GM13976 (cell line): Measurements from ENCODE around the gene EYS.

ENCODE experiments used
- DNase-seq: peaks from one replicate; pipeline ENCODE4 v3.0.0; 2012; ENCODE audit warnings: low spot score
- in situ Hi-C: fragments of 300-500 bp; cut with MboI; formaldehyde crosslinking; loops from one replicate; pipeline ENCODE4 v1.12.0; 2022; ENCODE audit warnings: low sequenced_read_pairs, mixed read lengths, inconsistent platforms; ENCODE audit not compliant: unreplicated experiment
- TF ChIP-seq, protein P1 (sequence below): IDR thresholded peaks from 2 replicates; pipeline ENCODE4 v1.5.1; 2012; ENCODE audit warnings: borderline replicate concordance, mild to moderate bottlenecking; ENCODE audit not compliant: insufficient read depth; ENCODE audit errors: extremely low read depth, missing control alignments, control extremely low read depth

Gene EYS

DNA sequence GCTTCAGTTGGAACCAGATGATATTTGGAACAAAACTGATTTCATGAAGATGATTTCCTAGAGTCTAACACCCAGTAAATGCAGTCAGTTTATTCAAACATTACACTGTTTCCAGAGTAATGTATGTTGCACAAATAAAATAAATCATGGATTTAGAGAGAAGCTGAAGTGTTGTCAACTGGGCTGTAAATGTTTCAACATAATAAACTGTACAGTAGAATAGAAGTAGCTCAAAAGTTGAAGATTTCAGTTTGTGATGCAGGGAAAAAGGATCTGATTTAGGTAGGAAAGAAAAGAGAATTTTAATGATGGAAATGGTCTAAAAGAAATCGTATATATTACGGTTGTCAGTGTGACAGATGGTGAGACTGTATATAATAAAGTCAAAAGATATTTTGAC lies 985.2 kb downstream of the EYS start:
- DNase-seq, result no peak
- in situ Hi-C loops, result no loop called here
- TF ChIP-seq, protein P1, sequence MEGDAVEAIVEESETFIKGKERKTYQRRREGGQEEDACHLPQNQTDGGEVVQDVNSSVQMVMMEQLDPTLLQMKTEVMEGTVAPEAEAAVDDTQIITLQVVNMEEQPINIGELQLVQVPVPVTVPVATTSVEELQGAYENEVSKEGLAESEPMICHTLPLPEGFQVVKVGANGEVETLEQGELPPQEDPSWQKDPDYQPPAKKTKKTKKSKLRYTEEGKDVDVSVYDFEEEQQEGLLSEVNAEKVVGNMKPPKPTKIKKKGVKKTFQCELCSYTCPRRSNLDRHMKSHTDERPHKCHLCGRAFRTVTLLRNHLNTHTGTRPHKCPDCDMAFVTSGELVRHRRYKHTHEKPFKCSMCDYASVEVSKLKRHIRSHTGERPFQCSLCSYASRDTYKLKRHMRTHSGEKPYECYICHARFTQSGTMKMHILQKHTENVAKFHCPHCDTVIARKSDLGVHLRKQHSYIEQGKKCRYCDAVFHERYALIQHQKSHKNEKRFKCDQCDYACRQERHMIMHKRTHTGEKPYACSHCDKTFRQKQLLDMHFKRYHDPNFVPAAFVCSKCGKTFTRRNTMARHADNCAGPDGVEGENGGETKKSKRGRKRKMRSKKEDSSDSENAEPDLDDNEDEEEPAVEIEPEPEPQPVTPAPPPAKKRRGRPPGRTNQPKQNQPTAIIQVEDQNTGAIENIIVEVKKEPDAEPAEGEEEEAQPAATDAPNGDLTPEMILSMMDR, result no peak

GRCh38 chr6:64717281-64717680 lies 989.7 kb downstream of the EYS start:
- TF ChIP-seq, protein P1, result no peak
- DNase-seq, result no peak
- in situ Hi-C loops, result no loop called here

- no peak for DNase-seq
- TF ChIP-seq, protein P1, result no peak
- in situ Hi-C loops, result no loop called here
Observed at GRCh38 chr6:64715624-64716023, 991.4 kb downstream of the EYS start.

DNA sequence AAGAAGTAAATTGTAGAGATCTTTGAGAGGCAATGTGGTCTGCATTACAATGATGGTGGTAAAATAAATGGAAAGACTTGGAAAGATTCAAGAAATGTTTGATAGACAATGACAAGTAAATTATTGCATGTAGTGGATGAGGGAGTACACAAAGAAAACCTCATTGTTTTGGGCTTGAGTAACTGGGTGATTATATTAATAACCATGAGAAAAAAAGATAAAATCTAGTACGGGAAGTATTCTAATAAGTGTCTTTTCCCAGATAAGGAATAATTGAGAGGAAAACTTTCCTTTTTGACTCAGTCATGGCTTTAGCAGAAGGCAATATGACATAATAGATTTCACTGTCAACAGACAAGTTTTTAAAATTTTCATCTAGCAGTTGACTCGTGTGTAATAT lies 993.0 kb downstream of the EYS start:
- DNase-seq, result no peak
- in situ Hi-C loops, result no loop called here
- TF ChIP-seq, protein P1, result no peak

DNA sequence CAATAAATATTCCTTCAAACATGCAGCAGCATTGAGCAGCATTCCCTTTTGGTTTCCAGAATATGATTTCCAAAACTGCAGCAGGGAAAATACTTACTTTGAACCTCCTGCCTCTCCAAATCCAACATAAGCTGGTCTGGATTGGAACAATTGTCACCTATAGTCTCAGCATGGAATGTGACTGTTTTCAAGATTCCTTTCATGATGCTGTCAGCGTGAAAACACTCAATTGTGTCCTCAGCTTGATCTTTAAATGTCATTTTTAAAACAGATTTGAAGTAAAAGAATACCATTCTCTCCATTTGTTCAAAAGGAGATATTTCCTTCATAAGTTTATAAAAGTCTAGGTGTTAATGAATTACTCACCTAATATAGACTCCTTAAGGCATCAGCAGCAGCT lies 993.9 kb downstream of the EYS start:
- DNase-seq, result no peak
- in situ Hi-C loops, result no loop called here
- TF ChIP-seq, protein P1, result no peak

- TF ChIP-seq, protein P1, result no peak
- DNase-seq, result no peak
- in situ Hi-C loops, result no loop called here
Observed at GRCh38 chr6:64712606-64713005, 994.4 kb downstream of the EYS start.

GRCh38 chr6:64703922-64704321 lies 1003.1 kb downstream of the EYS start:
- in situ Hi-C loops, result no loop called here
- no peak for DNase-seq
- TF ChIP-seq, protein P1, result no peak
